ENCODE results near the gene YES1.
"Not testable (repeated sequence)": the region's sequence is repeated elsewhere in the genome, so short reads cannot be mapped to it uniquely, and the experiment has no call there.

The YES1 gene

GRCh38 chr18:777021-777420 lies 35.0 kb downstream of the YES1 start:
- TF ChIP-seq SUZ12 (IDR thresholded peaks at IDR 0.05; ENCODE audit: extremely low read depth, insufficient read depth, insufficient read length) (no peak), ZNF274 (IDR thresholded peaks at IDR 0.05; ENCODE audit: low read depth, low read length) (no peak), YY1 (IDR thresholded peaks at IDR 0.05; ENCODE audit: insufficient read depth, insufficient read length) (no peak)
- Histone ChIP-seq H3K9ac (ENCODE audit: insufficient read length, low read depth) (no peak overlapping the region), H3K36me3 (ENCODE audit: insufficient read depth, insufficient read length, low read length) (peaks cover 6% of the 10 kb centered on the region), H3K4me1 (ENCODE audit: insufficient read depth, insufficient read length) (no peaks in the 10 kb centered on the region), H3K9me3 (ENCODE audit: insufficient read depth, low read length) (no peaks in the 10 kb centered on the region), H3K27me3 (ENCODE audit: insufficient read depth, insufficient read length) (no peaks in the 10 kb centered on the region), H3K4me3 (ENCODE audit: insufficient read length, low read depth) (no peak overlapping the region)
- DNase-seq (ENCODE audit: low read depth, low spot score), result no peak

GRCh38 chr18:776044-776443 lies 36.0 kb downstream of the YES1 start:
- not testable (repeated sequence) for DNase-seq (ENCODE audit: low read depth, low spot score); H3K4me3 ChIP-seq (ENCODE audit: insufficient read length, low read depth); H3K4me1 ChIP-seq (ENCODE audit: insufficient read depth, insufficient read length); H3K9ac ChIP-seq (ENCODE audit: insufficient read length, low read depth); H3K36me3 ChIP-seq (ENCODE audit: insufficient read depth, insufficient read length, low read length); H3K27me3 ChIP-seq (ENCODE audit: insufficient read depth, insufficient read length); H3K9me3 ChIP-seq (ENCODE audit: insufficient read depth, low read length)

GRCh38 chr18:774811-775210 lies 37.2 kb downstream of the YES1 start:
- H3K4me1 ChIP-seq (ENCODE audit: insufficient read depth, insufficient read length), result no peaks in the 10 kb centered on the region
- DNase-seq (ENCODE audit: low read depth, low spot score), result no peak
- no peaks in the 10 kb centered on the region for H3K27me3 ChIP-seq (ENCODE audit: insufficient read depth, insufficient read length)
- no peaks in the 10 kb centered on the region for H3K9me3 ChIP-seq (ENCODE audit: insufficient read depth, low read length)
- H3K9ac ChIP-seq (ENCODE audit: insufficient read length, low read depth), result no peak overlapping the region
- peaks cover 6% of the 10 kb centered on the region for H3K36me3 ChIP-seq (ENCODE audit: insufficient read depth, insufficient read length, low read length)
- TF ChIP-seq ZNF274 (IDR thresholded peaks at IDR 0.05; ENCODE audit: low read depth, low read length) (no peak), SUZ12 (IDR thresholded peaks at IDR 0.05; ENCODE audit: extremely low read depth, insufficient read depth, insufficient read length) (no peak), YY1 (IDR thresholded peaks at IDR 0.05; ENCODE audit: insufficient read depth, insufficient read length) (no peak)
- H3K4me3 ChIP-seq (ENCODE audit: insufficient read length, low read depth), result no peak overlapping the region

DNA sequence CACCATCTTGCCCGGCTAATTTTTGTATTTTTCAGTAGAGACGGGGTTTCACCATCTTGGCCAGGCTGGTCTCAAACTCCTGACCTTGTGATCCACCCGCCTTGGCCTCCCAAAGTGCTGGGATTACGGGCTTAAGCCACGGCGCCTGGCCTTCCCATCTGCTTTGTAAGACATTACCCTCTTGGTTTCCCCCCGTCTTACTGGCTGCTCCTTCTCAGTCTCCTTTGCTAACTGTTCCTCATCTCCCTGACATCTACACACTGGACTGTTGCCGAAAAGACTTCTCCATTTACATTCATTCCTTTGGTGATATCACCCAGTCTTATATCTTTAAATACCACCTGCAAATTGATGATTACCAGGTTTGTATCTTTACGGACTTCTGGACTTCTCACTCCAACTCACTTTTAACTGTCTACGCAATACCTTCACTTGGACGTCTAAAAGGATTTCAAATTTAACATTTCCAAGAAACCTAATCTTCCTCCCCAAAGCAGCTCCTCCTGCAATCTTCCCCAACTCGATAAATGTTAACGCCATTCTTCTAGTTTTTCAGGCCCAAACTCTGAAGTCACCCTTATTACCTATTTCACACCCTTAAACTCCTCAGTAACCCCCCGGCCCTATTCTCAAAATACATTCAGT lies 37.9 kb downstream of the YES1 start:
- Histone ChIP-seq H3K9me3 (ENCODE audit: insufficient read depth, low read length) (no peaks in the 10 kb centered on the region), H3K36me3 (ENCODE audit: insufficient read depth, insufficient read length, low read length) (peaks cover 6% of the 10 kb centered on the region), H3K27me3 (ENCODE audit: insufficient read depth, insufficient read length) (no peaks in the 10 kb centered on the region), H3K4me1 (ENCODE audit: insufficient read depth, insufficient read length) (no peaks in the 10 kb centered on the region), H3K4me3 (ENCODE audit: insufficient read length, low read depth) (no peak overlapping the region), H3K9ac (ENCODE audit: insufficient read length, low read depth) (no peak overlapping the region)
- no peak for DNase-seq (ENCODE audit: low read depth, low spot score)
- TF ChIP-seq YY1 (IDR thresholded peaks at IDR 0.05; ENCODE audit: insufficient read depth, insufficient read length), result no peak
- TF ChIP-seq ZNF274 (IDR thresholded peaks at IDR 0.05; ENCODE audit: low read depth, low read length), result no peak
- TF ChIP-seq SUZ12 (IDR thresholded peaks at IDR 0.05; ENCODE audit: extremely low read depth, insufficient read depth, insufficient read length), result no peak

DNA sequence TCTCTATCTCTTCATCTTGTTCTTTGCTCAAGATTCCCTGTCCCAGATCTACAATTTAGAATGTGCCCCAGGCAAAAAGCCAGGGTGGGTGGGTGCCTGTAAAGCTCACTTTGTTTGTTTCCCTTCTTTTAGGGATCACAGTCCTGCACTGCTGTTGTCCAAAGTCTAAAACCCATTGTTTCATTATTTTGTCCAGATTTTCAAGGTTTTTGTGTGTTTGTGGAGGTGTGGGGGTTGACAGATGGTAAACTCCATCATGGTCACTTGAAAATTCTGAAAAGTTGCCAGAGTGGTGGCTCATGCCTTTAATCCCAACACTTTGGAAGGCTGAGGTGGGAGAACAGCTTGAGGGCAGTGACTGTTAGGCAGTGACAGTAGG lies 41.5 kb downstream of the YES1 start:
- Histone ChIP-seq H3K4me1 (ENCODE audit: insufficient read depth, insufficient read length) (no peaks in the 10 kb centered on the region), H3K9me3 (ENCODE audit: insufficient read depth, low read length) (no peaks in the 10 kb centered on the region), H3K27me3 (ENCODE audit: insufficient read depth, insufficient read length) (no peaks in the 10 kb centered on the region), H3K4me3 (ENCODE audit: insufficient read length, low read depth) (no peak overlapping the region), H3K36me3 (ENCODE audit: insufficient read depth, insufficient read length, low read length) (peaks cover 5% of the 10 kb centered on the region), H3K9ac (ENCODE audit: insufficient read length, low read depth) (no peak overlapping the region)
- no peak for TF ChIP-seq ZNF274 (IDR thresholded peaks at IDR 0.05; ENCODE audit: low read depth, low read length)
- TF ChIP-seq SUZ12 (IDR thresholded peaks at IDR 0.05; ENCODE audit: extremely low read depth, insufficient read depth, insufficient read length), result no peak
- TF ChIP-seq YY1 (IDR thresholded peaks at IDR 0.05; ENCODE audit: insufficient read depth, insufficient read length), result no peak
- no peak for DNase-seq (ENCODE audit: low read depth, low spot score)

DNA sequence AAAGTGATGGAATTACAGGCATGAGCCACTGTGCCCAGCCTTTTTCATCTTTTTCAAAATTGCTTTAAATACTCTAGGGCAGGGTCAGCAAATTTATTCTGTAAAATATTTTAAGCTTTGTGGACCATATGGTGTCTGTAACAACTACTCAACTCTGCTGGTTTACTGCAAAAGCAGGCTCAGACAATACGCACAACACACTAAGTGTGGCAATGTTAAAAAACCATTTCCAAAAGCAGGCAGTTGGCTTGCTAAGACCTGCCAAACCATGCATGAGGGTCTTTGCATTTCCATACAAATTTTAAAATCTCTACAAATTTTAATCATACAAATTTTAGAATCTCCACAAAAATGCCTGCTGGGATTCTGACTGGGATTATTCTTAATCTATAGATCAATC lies 44.1 kb downstream of the YES1 start:
- TF ChIP-seq SUZ12 (IDR thresholded peaks at IDR 0.05; ENCODE audit: extremely low read depth, insufficient read depth, insufficient read length) (no peak), ZNF274 (IDR thresholded peaks at IDR 0.05; ENCODE audit: low read depth, low read length) (no peak), YY1 (IDR thresholded peaks at IDR 0.05; ENCODE audit: insufficient read depth, insufficient read length) (no peak)
- no peaks in the 10 kb centered on the region for H3K36me3 ChIP-seq (ENCODE audit: insufficient read depth, insufficient read length, low read length)
- H3K4me1 ChIP-seq (ENCODE audit: insufficient read depth, insufficient read length), result no peaks in the 10 kb centered on the region
- H3K9ac ChIP-seq (ENCODE audit: insufficient read length, low read depth), result no peak overlapping the region
- no peaks in the 10 kb centered on the region for H3K27me3 ChIP-seq (ENCODE audit: insufficient read depth, insufficient read length)
- H3K4me3 ChIP-seq (ENCODE audit: insufficient read length, low read depth), result no peak overlapping the region
- H3K9me3 ChIP-seq (ENCODE audit: insufficient read depth, low read length), result no peaks in the 10 kb centered on the region
- no peak for DNase-seq (ENCODE audit: low read depth, low spot score)

- H3K4me3 ChIP-seq (ENCODE audit: insufficient read length, low read depth), result no peak overlapping the region
- H3K9ac ChIP-seq (ENCODE audit: insufficient read length, low read depth), result no peak overlapping the region
- H3K27me3 ChIP-seq (ENCODE audit: insufficient read depth, insufficient read length), result no peaks in the 10 kb centered on the region
- no peak for TF ChIP-seq YY1 (IDR thresholded peaks at IDR 0.05; ENCODE audit: insufficient read depth, insufficient read length)
- no peak for TF ChIP-seq ZNF274 (IDR thresholded peaks at IDR 0.05; ENCODE audit: low read depth, low read length)
- TF ChIP-seq SUZ12 (IDR thresholded peaks at IDR 0.05; ENCODE audit: extremely low read depth, insufficient read depth, insufficient read length), result no peak
- H3K4me1 ChIP-seq (ENCODE audit: insufficient read depth, insufficient read length), result no peaks in the 10 kb centered on the region
- H3K36me3 ChIP-seq (ENCODE audit: insufficient read depth, insufficient read length, low read length), result no peaks in the 10 kb centered on the region
- no peaks in the 10 kb centered on the region for H3K9me3 ChIP-seq (ENCODE audit: insufficient read depth, low read length)
- DNase-seq (ENCODE audit: low read depth, low spot score), result no peak
Measured at GRCh38 chr18:767084-767882, 44.8 kb downstream of the YES1 start.
